RWPE2 (cell line): Measurements from ENCODE around the gene TENT4B.

Experiments
- ATAC-seq: fragments of 200-7000 bp; cut with Tn5 transposase; 3 replicates; pipeline ENCODE4 v1.9.1; 2021; ENCODE audit warnings: low read depth
- DNase-seq: peaks from one replicate; pipeline ENCODE4 v3.0.0-alpha.2; 2020; ENCODE audit warnings: low spot score
- H3K27ac ChIP-seq: fragments of 450-650 bp; 2 replicates; pipeline ENCODE4 v1.5.1; 2017; ENCODE audit warnings: mild to moderate bottlenecking; ENCODE audit not compliant: poor library complexity, severe bottlenecking
- H3K27me3 ChIP-seq: fragments of 250-450 bp; sonication (Bioruptor Pico); 2 replicates; pipeline ENCODE4 v1.5.1; 2021; ENCODE audit warnings: mild to moderate bottlenecking, moderate library complexity; ENCODE audit not compliant: insufficient read depth, poor library complexity, severe bottlenecking
- H3K36me3 ChIP-seq: fragments of 250-450 bp; sonication (Bioruptor Pico); 2 replicates; pipeline ENCODE4 v1.5.1; 2020; ENCODE audit warnings: low read depth, mild to moderate bottlenecking, moderate library complexity
- H3K4me1 ChIP-seq: fragments of 250-450 bp; sonication (Bioruptor Pico); 2 replicates; pipeline ENCODE4 v1.5.1; 2021; ENCODE audit warnings: mild to moderate bottlenecking, moderate library complexity; ENCODE audit not compliant: insufficient read depth, poor library complexity, severe bottlenecking
- H3K4me3 ChIP-seq: fragments of 250-450 bp; sonication (Bioruptor Pico); 2 replicates; pipeline ENCODE4 v1.5.1; 2021; ENCODE audit warnings: mild to moderate bottlenecking, moderate library complexity; ENCODE audit not compliant: severe bottlenecking
- H3K9me3 ChIP-seq: fragments of 250-450 bp; sonication (Bioruptor Pico); 2 replicates; pipeline ENCODE4 v1.5.1; 2021; ENCODE audit warnings: mild to moderate bottlenecking, moderate library complexity; ENCODE audit not compliant: severe bottlenecking
- CTCF ChIP-seq: fragments of 450-650 bp; IDR thresholded peaks from one replicate; pipeline ENCODE4 v1.5.1; 2017; ENCODE audit warnings: mild to moderate bottlenecking, moderate library complexity; ENCODE audit not compliant: poor library complexity, severe bottlenecking

Gene TENT4B

GRCh38 chr16:50261160-50261706 lies 108.1 kb downstream of the TENT4B start:
- DNase-seq (no peak), ATAC-seq (no peak)
- TF ChIP-seq CTCF: no peak
- no peaks in the 10 kb centered on the region for H3K27me3 ChIP-seq
- no peak overlapping the region for H3K27ac ChIP-seq
- H3K36me3 ChIP-seq: no peaks in the 10 kb centered on the region
- H3K9me3 ChIP-seq: no peaks in the 10 kb centered on the region
- peaks cover 3% of the 10 kb centered on the region for H3K4me1 ChIP-seq
- no peak overlapping the region for H3K4me3 ChIP-seq

GRCh38 chr16:50261707-50262235 lies 108.7 kb downstream of the TENT4B start:
- Histone ChIP-seq H3K9me3 (no peaks in the 10 kb centered on the region), H3K36me3 (no peaks in the 10 kb centered on the region), H3K27me3 (no peaks in the 10 kb centered on the region), H3K4me3 (no peak overlapping the region), H3K4me1 (peaks cover 8% of the 10 kb centered on the region), H3K27ac (no peak overlapping the region)
- DNase-seq (no peak), ATAC-seq (no peak)
- no peak for TF ChIP-seq CTCF

GRCh38 chr16:50263060-50263909 lies 110.2 kb downstream of the TENT4B start:
- no peaks in the 10 kb centered on the region for H3K36me3 ChIP-seq
- no peak for TF ChIP-seq CTCF
- H3K27ac ChIP-seq: no peak overlapping the region
- no peak overlapping the region for H3K4me3 ChIP-seq
- no peaks in the 10 kb centered on the region for H3K27me3 ChIP-seq
- ATAC-seq (no peak), DNase-seq (peak; percentile 58)
- H3K9me3 ChIP-seq: no peaks in the 10 kb centered on the region
- H3K4me1 ChIP-seq: peaks cover 12% of the 10 kb centered on the region

- Histone ChIP-seq H3K36me3 (no peaks in the 10 kb centered on the region), H3K27me3 (no peaks in the 10 kb centered on the region), H3K27ac (peak overlapping the region; percentile 7), H3K4me1 (peaks cover 12% of the 10 kb centered on the region), H3K9me3 (no peaks in the 10 kb centered on the region), H3K4me3 (no peak overlapping the region)
- no peak for DNase-seq
- no peak for TF ChIP-seq CTCF
- no peak for ATAC-seq
Observed at GRCh38 chr16:50263940-50264929, 111.1 kb downstream of the TENT4B start.
